ENCODE data around the gene FGFR2. TPM values are rescaled to one million over a fixed set of nuclear protein-coding genes. Genes with fewer than 3 reads are reported as not detected.

The FGFR2 gene
- total RNA-seq, 1 experiment from 2014 or later, result 5.7 TPM

DNA sequence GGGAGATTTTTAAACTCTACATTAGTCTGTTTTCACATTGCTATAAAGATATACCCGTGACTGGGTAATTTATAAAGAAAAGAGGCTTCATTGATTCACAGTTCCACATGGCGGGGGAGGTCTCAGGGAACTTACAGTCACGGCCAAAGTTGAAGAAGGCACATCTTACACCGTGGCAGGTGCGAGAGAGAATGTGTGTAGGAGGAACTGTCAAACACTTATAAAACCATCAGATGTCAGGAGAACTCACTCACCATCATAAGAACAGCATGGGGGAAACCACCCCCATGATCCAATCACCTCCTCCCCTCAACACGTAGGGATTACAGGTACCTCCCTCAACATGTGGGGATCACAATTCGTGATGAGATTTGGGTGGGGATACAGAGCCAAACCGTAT, 129.5 kb downstream of the FGFR2 start:
- H3K36me3 ChIP-seq (ENCODE audit: control insufficient read depth, insufficient read depth, low read length), result no peaks in the 10 kb centered on the region
- TF ChIP-seq SIN3A (IDR thresholded peaks at IDR 0.05; ENCODE audit: borderline replicate concordance, insufficient read depth, low read depth, low read length), result no peak
- TF ChIP-seq POLR2AphosphoS5 (IDR thresholded peaks at IDR 0.05; ENCODE audit: low read depth, low read length), result no peak
- no peak for TF ChIP-seq CTCF (IDR thresholded peaks at IDR 0.05)
- no peak for TF ChIP-seq TCF7L2 (IDR thresholded peaks at IDR 0.05; ENCODE audit: low read depth, low read length)
- TF ChIP-seq, protein P1, sequence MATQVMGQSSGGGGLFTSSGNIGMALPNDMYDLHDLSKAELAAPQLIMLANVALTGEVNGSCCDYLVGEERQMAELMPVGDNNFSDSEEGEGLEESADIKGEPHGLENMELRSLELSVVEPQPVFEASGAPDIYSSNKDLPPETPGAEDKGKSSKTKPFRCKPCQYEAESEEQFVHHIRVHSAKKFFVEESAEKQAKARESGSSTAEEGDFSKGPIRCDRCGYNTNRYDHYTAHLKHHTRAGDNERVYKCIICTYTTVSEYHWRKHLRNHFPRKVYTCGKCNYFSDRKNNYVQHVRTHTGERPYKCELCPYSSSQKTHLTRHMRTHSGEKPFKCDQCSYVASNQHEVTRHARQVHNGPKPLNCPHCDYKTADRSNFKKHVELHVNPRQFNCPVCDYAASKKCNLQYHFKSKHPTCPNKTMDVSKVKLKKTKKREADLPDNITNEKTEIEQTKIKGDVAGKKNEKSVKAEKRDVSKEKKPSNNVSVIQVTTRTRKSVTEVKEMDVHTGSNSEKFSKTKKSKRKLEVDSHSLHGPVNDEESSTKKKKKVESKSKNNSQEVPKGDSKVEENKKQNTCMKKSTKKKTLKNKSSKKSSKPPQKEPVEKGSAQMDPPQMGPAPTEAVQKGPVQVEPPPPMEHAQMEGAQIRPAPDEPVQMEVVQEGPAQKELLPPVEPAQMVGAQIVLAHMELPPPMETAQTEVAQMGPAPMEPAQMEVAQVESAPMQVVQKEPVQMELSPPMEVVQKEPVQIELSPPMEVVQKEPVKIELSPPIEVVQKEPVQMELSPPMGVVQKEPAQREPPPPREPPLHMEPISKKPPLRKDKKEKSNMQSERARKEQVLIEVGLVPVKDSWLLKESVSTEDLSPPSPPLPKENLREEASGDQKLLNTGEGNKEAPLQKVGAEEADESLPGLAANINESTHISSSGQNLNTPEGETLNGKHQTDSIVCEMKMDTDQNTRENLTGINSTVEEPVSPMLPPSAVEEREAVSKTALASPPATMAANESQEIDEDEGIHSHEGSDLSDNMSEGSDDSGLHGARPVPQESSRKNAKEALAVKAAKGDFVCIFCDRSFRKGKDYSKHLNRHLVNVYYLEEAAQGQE (IDR thresholded peaks at IDR 0.05; ENCODE audit: insufficient read depth in 1 of 2, low read depth in 2 of 2, low read length in 1 of 2), result no peak
- in situ Hi-C loops (cut with HindIII; ENCODE audit: low pct_unique_long_range_greater_than_20kb, low sequenced_read_pairs), result no loop called here
- no peak overlapping the region for H3K4me3 ChIP-seq (ENCODE audit: low read depth in 2 of 2, low read length in 2 of 2)
- DNase-seq (ENCODE audit: low read depth, low spot score) (no peak), ATAC-seq (no peak)
- no peaks in the 10 kb centered on the region for H3K27me3 ChIP-seq (ENCODE audit: control insufficient read depth, insufficient read depth, low read length)
- ChIA-PET POLR2A (no interaction called here), CTCF (no interaction called here)
- H3K4me1 ChIP-seq (ENCODE audit: control insufficient read depth, insufficient read depth, low read length), result no peaks in the 10 kb centered on the region
- no peak overlapping the region for H3K27ac ChIP-seq (ENCODE audit: low read length)
- no TSS peak for BruUV-seq (replicated peaks)
- intact Hi-C loops (cut with micrococcal nuclease; ENCODE audit: unreplicated experiment), result no loop called here
- H3K9me3 ChIP-seq (ENCODE audit: control insufficient read depth, insufficient read depth, low read depth, low read length), result no peaks in the 10 kb centered on the region

- intact Hi-C loops (cut with micrococcal nuclease; ENCODE audit: unreplicated experiment) (no loop called here), in situ Hi-C loops (cut with HindIII; ENCODE audit: low pct_unique_long_range_greater_than_20kb, low sequenced_read_pairs) (no loop called here)
- DNase-seq (ENCODE audit: low read depth, low spot score) (no peak), ATAC-seq (no peak)
- no peaks in the 10 kb centered on the region for H3K27me3 ChIP-seq (ENCODE audit: control insufficient read depth, insufficient read depth, low read length)
- no peak overlapping the region for H3K4me3 ChIP-seq (ENCODE audit: low read depth in 2 of 2, low read length in 2 of 2)
- BruUV-seq (replicated peaks), result no TSS peak
- no peaks in the 10 kb centered on the region for H3K4me1 ChIP-seq (ENCODE audit: control insufficient read depth, insufficient read depth, low read length)
- no peaks in the 10 kb centered on the region for H3K9me3 ChIP-seq (ENCODE audit: control insufficient read depth, insufficient read depth, low read depth, low read length)
- H3K27ac ChIP-seq (ENCODE audit: low read length), result no peak overlapping the region
- H3K36me3 ChIP-seq (ENCODE audit: control insufficient read depth, insufficient read depth, low read length), result no peaks in the 10 kb centered on the region
- CTCF ChIA-PET, result no interaction called here
- TF ChIP-seq CTCF (IDR thresholded peaks at IDR 0.05), result no peak
- TF ChIP-seq, protein P1 (IDR thresholded peaks at IDR 0.05; ENCODE audit: insufficient read depth in 1 of 2, low read depth in 2 of 2, low read length in 1 of 2), result no peak
- no peak for TF ChIP-seq SIN3A (IDR thresholded peaks at IDR 0.05; ENCODE audit: borderline replicate concordance, insufficient read depth, low read depth, low read length)
- TF ChIP-seq POLR2AphosphoS5 (IDR thresholded peaks at IDR 0.05; ENCODE audit: low read depth, low read length), result no peak
- no peak for TF ChIP-seq TCF7L2 (IDR thresholded peaks at IDR 0.05; ENCODE audit: low read depth, low read length)
- POLR2A ChIA-PET, result interaction anchor here (0.6 kb wide), 1 partner anchor 20 kb away, joined by 6 read pairs; no protein-coding TSS in a partner anchor
Observed at GRCh38 chr10:121466424-121466823, 131.8 kb downstream of the FGFR2 start.

All from Panc1 (cell line).